ENCODE measurements around the gene DLGAP4.

DLGAP4 gene

GRCh38 chr20:36273414-36274180 lies 32.5 kb upstream of the DLGAP4 start:
- ATAC-seq = 0 out of 3 replicates have a peak, but pooled peaks have one; percentile 38

GRCh38 chr20:36274181-36274841 lies 31.8 kb upstream of the DLGAP4 start:
- TF ChIP-seq ZFP30 (CRISPR knock-in tag; IDR thresholded peaks at IDR 0.05) = no peak
- no peak for TF ChIP-seq ARNTL (CRISPR knock-in tag; IDR thresholded peaks at IDR 0.05; ENCODE audit: borderline replicate concordance, low read depth)
- TF ChIP-seq SNAI2 (CRISPR knock-in tag; IDR thresholded peaks at IDR 0.05) = no peak
- no peak for TF ChIP-seq OSR1 (CRISPR knock-in tag; IDR thresholded peaks at IDR 0.05)
- no peak for TF ChIP-seq CSDC2 (CRISPR knock-in tag; IDR thresholded peaks at IDR 0.05)
- no peak for TF ChIP-seq ISL1 (CRISPR knock-in tag; IDR thresholded peaks at IDR 0.05)
- no peak for TF ChIP-seq CREB5 (CRISPR knock-in tag; IDR thresholded peaks at IDR 0.05; ENCODE audit: low read depth)
- TF ChIP-seq TOX (CRISPR knock-in tag; IDR thresholded peaks at IDR 0.05; ENCODE audit: borderline replicate concordance) = no peak
- TF ChIP-seq ZFP3 (CRISPR knock-in tag; IDR thresholded peaks at IDR 0.05) = no peak
- TF ChIP-seq, protein P1, sequence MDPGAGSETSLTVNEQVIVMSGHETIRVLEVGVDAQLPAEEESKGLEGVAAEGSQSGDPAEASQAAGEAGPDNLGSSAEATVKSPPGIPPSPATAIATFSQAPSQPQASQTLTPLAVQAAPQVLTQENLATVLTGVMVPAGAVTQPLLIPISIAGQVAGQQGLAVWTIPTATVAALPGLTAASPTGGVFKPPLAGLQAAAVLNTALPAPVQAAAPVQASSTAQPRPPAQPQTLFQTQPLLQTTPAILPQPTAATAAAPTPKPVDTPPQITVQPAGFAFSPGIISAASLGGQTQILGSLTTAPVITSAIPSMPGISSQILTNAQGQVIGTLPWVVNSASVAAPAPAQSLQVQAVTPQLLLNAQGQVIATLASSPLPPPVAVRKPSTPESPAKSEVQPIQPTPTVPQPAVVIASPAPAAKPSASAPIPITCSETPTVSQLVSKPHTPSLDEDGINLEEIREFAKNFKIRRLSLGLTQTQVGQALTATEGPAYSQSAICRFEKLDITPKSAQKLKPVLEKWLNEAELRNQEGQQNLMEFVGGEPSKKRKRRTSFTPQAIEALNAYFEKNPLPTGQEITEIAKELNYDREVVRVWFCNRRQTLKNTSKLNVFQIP (CRISPR knock-in tag; IDR thresholded peaks at IDR 0.05; ENCODE audit: borderline replicate concordance, low read depth) = no peak
- TF ChIP-seq BACH2 (CRISPR knock-in tag; IDR thresholded peaks at IDR 0.05; ENCODE audit: borderline replicate concordance) = no peak
- no peak for TF ChIP-seq ZNF565 (CRISPR knock-in tag; conservative IDR thresholded peaks at IDR 0.05; ENCODE audit: low read depth)
- TF ChIP-seq, protein P2, sequence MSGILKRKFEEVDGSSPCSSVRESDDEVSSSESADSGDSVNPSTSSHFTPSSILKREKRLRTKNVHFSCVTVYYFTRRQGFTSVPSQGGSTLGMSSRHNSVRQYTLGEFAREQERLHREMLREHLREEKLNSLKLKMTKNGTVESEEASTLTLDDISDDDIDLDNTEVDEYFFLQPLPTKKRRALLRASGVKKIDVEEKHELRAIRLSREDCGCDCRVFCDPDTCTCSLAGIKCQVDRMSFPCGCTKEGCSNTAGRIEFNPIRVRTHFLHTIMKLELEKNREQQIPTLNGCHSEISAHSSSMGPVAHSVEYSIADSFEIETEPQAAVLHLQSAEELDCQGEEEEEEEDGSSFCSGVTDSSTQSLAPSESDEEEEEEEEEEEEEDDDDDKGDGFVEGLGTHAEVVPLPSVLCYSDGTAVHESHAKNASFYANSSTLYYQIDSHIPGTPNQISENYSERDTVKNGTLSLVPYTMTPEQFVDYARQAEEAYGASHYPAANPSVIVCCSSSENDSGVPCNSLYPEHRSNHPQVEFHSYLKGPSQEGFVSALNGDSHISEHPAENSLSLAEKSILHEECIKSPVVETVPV (CRISPR knock-in tag; IDR thresholded peaks at IDR 0.05) = no peak
- no peak for TF ChIP-seq TSHZ2 (CRISPR knock-in tag; IDR thresholded peaks at IDR 0.05)
- TF ChIP-seq ZNF70 (CRISPR knock-in tag; IDR thresholded peaks at IDR 0.05) = no peak
- TF ChIP-seq PPARA (CRISPR knock-in tag; IDR thresholded peaks at IDR 0.05; ENCODE audit: borderline replicate concordance) = no peak
- no peak for TF ChIP-seq ZC3H10 (CRISPR knock-in tag; IDR thresholded peaks at IDR 0.05)
- no peak for ATAC-seq

More at GRCh38 chr20:36273414-36274180, 32.5 kb upstream of the DLGAP4 start:
- TF ChIP-seq OSR1 (CRISPR knock-in tag; IDR thresholded peaks at IDR 0.05) (no peak), TCF4 (CRISPR knock-in tag; IDR thresholded peaks at IDR 0.05; ENCODE audit: borderline replicate concordance) (no peak), PATZ1 (CRISPR knock-in tag; IDR thresholded peaks at IDR 0.05; ENCODE audit: borderline replicate concordance) (no peak), ZFP3 (CRISPR knock-in tag; IDR thresholded peaks at IDR 0.05) (no peak), TOX (CRISPR knock-in tag; IDR thresholded peaks at IDR 0.05; ENCODE audit: borderline replicate concordance) (no peak), SNAI2 (CRISPR knock-in tag; IDR thresholded peaks at IDR 0.05) (no peak), BACH2 (CRISPR knock-in tag; IDR thresholded peaks at IDR 0.05; ENCODE audit: borderline replicate concordance) (no peak), RARB (CRISPR knock-in tag; IDR thresholded peaks at IDR 0.05) (no peak)
- TF ChIP-seq, protein P2 (CRISPR knock-in tag; IDR thresholded peaks at IDR 0.05) = no peak
- TF ChIP-seq, protein P1 (CRISPR knock-in tag; IDR thresholded peaks at IDR 0.05; ENCODE audit: borderline replicate concordance, low read depth) = no peak

Data from SK-N-SH treated with all-trans-retinoic acid at 6 μM for 48 hours (cell line).